COLO668 (cell line): ENCODE measurements around the gene CRAMP1.

ENCODE experiments used
- DNase-seq: peaks from one replicate; lab custom pipeline; 2025; ENCODE audit not compliant: unreplicated experiment; lab: John Stamatoyannopoulos, UW

The CRAMP1 gene

GRCh38 chr16:1631230-1631629 lies 19.1 kb downstream of the CRAMP1 start:
- DNase-seq: no peak

- DNase-seq: no peak
Measured at GRCh38 chr16:1631931-1632637, 19.9 kb downstream of the CRAMP1 start.

- DNase-seq: no peak
Measured at GRCh38 chr16:1632638-1632970, 20.4 kb downstream of the CRAMP1 start.

GRCh38 chr16:1633310-1633709 lies 21.1 kb downstream of the CRAMP1 start:
- DNase-seq: no peak

GRCh38 chr16:1634541-1634940 lies 22.4 kb downstream of the CRAMP1 start:
- no peak for DNase-seq

- no peak for DNase-seq
Measured at GRCh38 chr16:1635070-1635469, 22.9 kb downstream of the CRAMP1 start.

- DNase-seq: no peak
Measured at GRCh38 chr16:1637526-1637925, 25.4 kb downstream of the CRAMP1 start.

- DNase-seq: no peak
Measured at GRCh38 chr16:1638757-1639156, 26.6 kb downstream of the CRAMP1 start.

GRCh38 chr16:1639282-1639681 lies 27.1 kb downstream of the CRAMP1 start:
- DNase-seq: no peak

GRCh38 chr16:1639860-1640259 lies 27.7 kb downstream of the CRAMP1 start:
- DNase-seq: no peak

GRCh38 chr16:1640261-1640941 lies 28.2 kb downstream of the CRAMP1 start:
- DNase-seq: no peak

GRCh38 chr16:1641261-1641660 lies 29.1 kb downstream of the CRAMP1 start:
- DNase-seq: no peak

- no peak for DNase-seq
Measured at GRCh38 chr16:1642148-1642547, 30.0 kb downstream of the CRAMP1 start.

- DNase-seq: no peak
Measured at GRCh38 chr16:1642753-1643152, 30.6 kb downstream of the CRAMP1 start.

GRCh38 chr16:1643521-1643920 lies 31.4 kb downstream of the CRAMP1 start:
- DNase-seq: no peak

- DNase-seq: peak; percentile 67
Measured at GRCh38 chr16:1645914-1646525, 33.9 kb downstream of the CRAMP1 start.

- no peak for DNase-seq
Measured at GRCh38 chr16:1647856-1648255, 35.7 kb downstream of the CRAMP1 start.

- no peak for DNase-seq
Measured at GRCh38 chr16:1650131-1650530, 38.0 kb downstream of the CRAMP1 start.

GRCh38 chr16:1651094-1651973 lies 39.2 kb downstream of the CRAMP1 start:
- DNase-seq: no peak

GRCh38 chr16:1651974-1652312 lies 39.8 kb downstream of the CRAMP1 start:
- no peak for DNase-seq

- no peak for DNase-seq
Measured at GRCh38 chr16:1653023-1653422, 40.9 kb downstream of the CRAMP1 start.
